ENCODE results near the gene TMEM138.

Gene TMEM138

GRCh38 chr11:61342207-61342803 is 19.9 kb upstream of the TMEM138 start:
- no peak for DNase-seq

- no peak for DNase-seq
These were observed 18.1 kb upstream of the TMEM138 start for GRCh38 chr11:61343792-61344745.

- no peak for DNase-seq
These were observed 17.0 kb upstream of the TMEM138 start for GRCh38 chr11:61345170-61345610.

GRCh38 chr11:61345954-61346843 is 16.0 kb upstream of the TMEM138 start:
- no peak for DNase-seq

- peak; percentile 34 to 51 for DNase-seq
These were observed 14.2 kb upstream of the TMEM138 start for GRCh38 chr11:61347916-61348461.

GRCh38 chr11:61349189-61349751 is 12.9 kb upstream of the TMEM138 start:
- DNase-seq = no peak

- no peak for DNase-seq
These were observed 12.3 kb upstream of the TMEM138 start for GRCh38 chr11:61349916-61350315.

GRCh38 chr11:61350336-61350735 is 11.8 kb upstream of the TMEM138 start:
- no peak for DNase-seq

GRCh38 chr11:61350803-61351202 is 11.4 kb upstream of the TMEM138 start:
- no peak for DNase-seq

- DNase-seq = no peak
These were observed 10.1 kb upstream of the TMEM138 start for GRCh38 chr11:61352038-61352437.

- DNase-seq = peak; percentile 15 to 27
These were observed 8.8 kb upstream of the TMEM138 start for GRCh38 chr11:61353131-61354067.

GRCh38 chr11:61354208-61354607 is 8.0 kb upstream of the TMEM138 start:
- DNase-seq = no peak

- no peak for DNase-seq
These were observed 5.5 kb upstream of the TMEM138 start for GRCh38 chr11:61356706-61357105.

GRCh38 chr11:61357233-61357893 is 4.8 kb upstream of the TMEM138 start:
- DNase-seq = peak; percentile 68 to 87

- no peak for DNase-seq
These were observed 4.3 kb upstream of the TMEM138 start for GRCh38 chr11:61357894-61358239.

GRCh38 chr11:61358566-61358965 is 3.6 kb upstream of the TMEM138 start:
- no peak for DNase-seq

GRCh38 chr11:61359516-61359915 is 2.7 kb upstream of the TMEM138 start:
- DNase-seq = no peak

GRCh38 chr11:61361237-61361740 is 885 bp upstream of the TMEM138 start:
- no peak for DNase-seq

GRCh38 chr11:61362542-61362875 is 335 bp downstream of the TMEM138 start:
- DNase-seq = peak; percentile 17 to 22

- no peak for DNase-seq
These were observed 2.0 kb downstream of the TMEM138 start for GRCh38 chr11:61364012-61364675.

Measured in AML-193 (cell line).